Hepatocyte (in vitro differentiated cells): ENCODE results near the gene ABLIM1.

Experiments
- CTCF ChIP-seq: fragments of 200-600 bp; sonication (generic); IDR thresholded peaks from 2 replicates; pipeline ENCODE4 v1.5.1; 2016; ENCODE audit warnings: antibody characterized with exemption, mild to moderate bottlenecking; ENCODE audit not compliant: poor library complexity
- EZH2 ChIP-seq: fragments of 200-600 bp; sonication (generic); IDR thresholded peaks from 2 replicates; pipeline ENCODE4 v1.6.1; 2016; ENCODE audit warnings: antibody characterized with exemption, mild to moderate bottlenecking, borderline replicate concordance

GRCh38 chr10:114399576-114399975, 258.5 kb downstream of the ABLIM1 start:
- TF ChIP-seq CTCF (no peak), EZH2 (no peak)
